Measurements from ENCODE around the gene APOL3.
"Not testable (repeated sequence)": the region's sequence is repeated elsewhere in the genome, so short reads cannot be mapped to it uniquely, and the experiment has no call there.

APOL3 gene

DNA sequence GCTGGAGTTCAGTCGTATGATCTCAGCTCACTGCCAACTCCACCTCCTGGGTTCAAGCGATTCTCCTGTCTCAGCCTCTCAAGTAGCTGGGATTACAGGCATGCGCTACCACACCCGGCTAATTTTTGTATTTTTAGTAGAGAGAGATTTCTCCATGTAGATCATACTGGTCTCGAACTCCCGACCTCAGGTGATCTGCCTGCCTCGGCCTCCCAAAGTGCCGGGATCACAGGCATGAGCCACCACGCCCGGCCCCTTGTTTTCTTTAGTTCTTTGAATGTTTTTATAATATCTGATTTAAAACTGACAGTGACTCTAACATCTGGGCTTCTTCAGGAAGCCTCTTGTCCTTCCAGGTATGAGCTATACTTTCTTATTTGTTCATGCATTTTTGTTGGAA, 61.0 kb downstream of the APOL3 start:
- DNase-seq, result not testable (repeated sequence)

- no peak for DNase-seq
These were observed 62.7 kb downstream of the APOL3 start for GRCh38 chr22:36097880-36098279.

GRCh38 chr22:36090772-36091171, 69.8 kb downstream of the APOL3 start:
- not testable (repeated sequence) for DNase-seq

Measured in NCI-H1092 (cell line).